Calu3 (cell line): Measurements from ENCODE around the gene ALKBH1. TPM values are rescaled to one million over a fixed set of nuclear protein-coding genes. Genes with fewer than 3 reads are reported as not detected.

Source experiments
- BruUV-seq: library from RNA; stranded (reverse); fragments of 400-500 nt; replicated peaks from 2 replicates; lab custom pipeline; 2021; lab: Mats Ljungman, UMichigan
- CTCF ChIA-PET: fragments of 300-600 bp; sonication (Branson Sonifier 250); formaldehyde crosslinking; loops from one replicate; lab custom pipeline; 2022; ENCODE audit warnings: antibody characterized with exemption; lab: Charles Lee
- DNase-seq: peaks from one replicate; pipeline ENCODE4 v3.0.0; 2022
- H3K27ac Mint-ChIP-seq: one replicate; pipeline ENCODE4 v1.8.0; 2022; ENCODE audit warnings: mixed read lengths; ENCODE audit not compliant: unreplicated experiment
- H3K27me3 Mint-ChIP-seq: one replicate; pipeline ENCODE4 v1.8.0; 2022; ENCODE audit warnings: mixed read lengths; ENCODE audit not compliant: unreplicated experiment
- H3K36me3 Mint-ChIP-seq: one replicate; pipeline ENCODE4 v1.8.0; 2022; ENCODE audit warnings: mild to moderate bottlenecking, moderate library complexity, mixed read lengths; ENCODE audit not compliant: insufficient read depth, unreplicated experiment
- H3K4me1 Mint-ChIP-seq: one replicate; pipeline ENCODE4 v1.8.0; 2022; ENCODE audit warnings: mild to moderate bottlenecking, low read depth, mixed read lengths; ENCODE audit not compliant: unreplicated experiment
- H3K4me3 Mint-ChIP-seq: one replicate; pipeline ENCODE4 v1.8.0; 2022; ENCODE audit warnings: mild to moderate bottlenecking, low read depth, moderate library complexity, mixed read lengths; ENCODE audit not compliant: unreplicated experiment
- H3K9me3 Mint-ChIP-seq: one replicate; pipeline ENCODE4 v1.8.0; 2022; ENCODE audit warnings: low read depth, mixed read lengths; ENCODE audit not compliant: unreplicated experiment
- intact Hi-C: fragments of 100-400 bp; cut with micrococcal nuclease; formaldehyde crosslinking; loops from one replicate; pipeline ENCODE4 v1.10.0; 2022; ENCODE audit not compliant: unreplicated experiment
- total RNA-seq: library from RNA; stranded (reverse); gene quantifications from 2 replicates; pipeline ENCODE4 v1.2.3, GENCODE V29; 2022
- TF ChIP-seq, protein P1 (sequence below): fragments of 200-600 bp; IDR thresholded peaks from one replicate; pipeline ENCODE4 v1.8.0; 2022; ENCODE audit warnings: antibody characterized with exemption; ENCODE audit not compliant: unreplicated experiment

The ALKBH1 gene
- total RNA-seq, 1 experiment from 2014 or later = 12.8 TPM

DNA sequence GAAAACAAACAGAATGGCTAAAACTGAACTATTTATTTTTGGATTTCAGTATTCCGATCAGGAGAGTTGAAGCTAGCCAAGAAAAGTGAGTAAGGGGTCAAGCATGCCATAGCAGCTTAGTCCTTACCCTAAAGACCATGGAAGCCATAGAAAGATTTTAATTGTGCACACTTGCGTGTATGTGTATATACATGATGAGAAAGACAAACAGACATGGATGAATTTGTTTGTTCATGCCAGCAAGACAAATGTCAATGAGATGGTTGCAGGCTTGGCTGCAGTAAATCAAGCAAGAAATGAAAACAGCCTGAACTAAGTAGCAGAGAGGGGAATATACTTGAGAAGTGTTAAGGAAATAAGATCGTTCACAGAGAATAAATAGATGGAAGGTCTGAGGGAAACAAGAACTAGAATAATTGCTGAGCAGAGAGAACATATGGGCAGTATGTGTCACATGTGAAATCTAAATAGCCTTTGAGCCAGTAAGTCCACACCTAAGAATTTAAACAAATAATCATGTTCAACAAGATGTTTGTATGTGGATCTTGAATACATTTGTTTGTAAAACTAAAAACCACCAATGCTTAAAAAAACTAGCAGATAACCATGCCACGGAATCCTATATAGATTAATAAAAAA, 38.4 kb upstream of the ALKBH1 start:
- Mint-ChIP-seq H3K36me3 (peaks cover 18% of the 10 kb centered on the region), H3K9me3 (no peaks in the 10 kb centered on the region), H3K4me1 (no peaks in the 10 kb centered on the region), H3K4me3 (no peak overlapping the region), H3K27me3 (no peaks in the 10 kb centered on the region), H3K27ac (no peak overlapping the region)
- DNase-seq = no peak
- intact Hi-C loops = no loop called here
- no TSS peak for BruUV-seq
- CTCF ChIA-PET = no interaction called here
- TF ChIP-seq, protein P1, sequence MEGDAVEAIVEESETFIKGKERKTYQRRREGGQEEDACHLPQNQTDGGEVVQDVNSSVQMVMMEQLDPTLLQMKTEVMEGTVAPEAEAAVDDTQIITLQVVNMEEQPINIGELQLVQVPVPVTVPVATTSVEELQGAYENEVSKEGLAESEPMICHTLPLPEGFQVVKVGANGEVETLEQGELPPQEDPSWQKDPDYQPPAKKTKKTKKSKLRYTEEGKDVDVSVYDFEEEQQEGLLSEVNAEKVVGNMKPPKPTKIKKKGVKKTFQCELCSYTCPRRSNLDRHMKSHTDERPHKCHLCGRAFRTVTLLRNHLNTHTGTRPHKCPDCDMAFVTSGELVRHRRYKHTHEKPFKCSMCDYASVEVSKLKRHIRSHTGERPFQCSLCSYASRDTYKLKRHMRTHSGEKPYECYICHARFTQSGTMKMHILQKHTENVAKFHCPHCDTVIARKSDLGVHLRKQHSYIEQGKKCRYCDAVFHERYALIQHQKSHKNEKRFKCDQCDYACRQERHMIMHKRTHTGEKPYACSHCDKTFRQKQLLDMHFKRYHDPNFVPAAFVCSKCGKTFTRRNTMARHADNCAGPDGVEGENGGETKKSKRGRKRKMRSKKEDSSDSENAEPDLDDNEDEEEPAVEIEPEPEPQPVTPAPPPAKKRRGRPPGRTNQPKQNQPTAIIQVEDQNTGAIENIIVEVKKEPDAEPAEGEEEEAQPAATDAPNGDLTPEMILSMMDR = no peak

DNA sequence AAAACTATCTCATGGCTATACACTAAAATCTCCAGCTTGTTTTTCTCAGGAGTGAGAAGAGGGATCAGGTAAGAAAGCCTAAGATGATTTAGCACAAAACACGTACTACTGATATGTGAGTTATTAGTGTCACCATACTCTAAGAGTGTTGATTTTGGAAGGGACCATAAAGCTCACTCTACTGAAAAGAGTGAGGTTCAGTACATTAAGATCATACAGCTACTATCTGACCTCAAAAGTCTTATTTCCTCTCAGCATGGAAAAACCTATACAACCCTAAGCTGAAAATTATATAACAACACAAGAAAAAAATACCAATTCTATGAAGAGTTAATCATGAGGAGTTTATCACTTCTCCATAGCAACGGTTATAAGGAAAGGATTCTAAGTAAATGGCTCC, 33.6 kb upstream of the ALKBH1 start:
- peaks cover 28% of the 10 kb centered on the region for H3K36me3 Mint-ChIP-seq
- H3K4me3 Mint-ChIP-seq = no peak overlapping the region
- BruUV-seq = no TSS peak
- H3K9me3 Mint-ChIP-seq = no peaks in the 10 kb centered on the region
- intact Hi-C loops = no loop called here
- no peaks in the 10 kb centered on the region for H3K27me3 Mint-ChIP-seq
- no peak for DNase-seq
- H3K4me1 Mint-ChIP-seq = no peaks in the 10 kb centered on the region
- CTCF ChIA-PET = interaction anchor here (0.6 kb wide), 2 partner anchors 11 to 16 kb away, joined by 3 read pairs; no protein-coding TSS in a partner anchor
- TF ChIP-seq, protein P1 = no peak
- no peak overlapping the region for H3K27ac Mint-ChIP-seq

- Mint-ChIP-seq H3K27me3 (no peaks in the 10 kb centered on the region), H3K9me3 (no peaks in the 10 kb centered on the region), H3K4me1 (no peaks in the 10 kb centered on the region), H3K27ac (no peak overlapping the region), H3K36me3 (peaks cover 28% of the 10 kb centered on the region), H3K4me3 (no peak overlapping the region)
- TF ChIP-seq, protein P1 = no peak
- CTCF ChIA-PET = no interaction called here
- DNase-seq = no peak
- intact Hi-C loops = no loop called here
- no TSS peak for BruUV-seq
Measured at GRCh38 chr14:77738559-77739250, 30.9 kb upstream of the ALKBH1 start.

- CTCF ChIA-PET = no interaction called here
- BruUV-seq = no TSS peak
- no peaks in the 10 kb centered on the region for H3K9me3 Mint-ChIP-seq
- intact Hi-C loops = no loop called here
- TF ChIP-seq, protein P1 = no peak
- H3K36me3 Mint-ChIP-seq = peaks cover 50% of the 10 kb centered on the region
- DNase-seq = no peak
- H3K4me3 Mint-ChIP-seq = no peak overlapping the region
- H3K27ac Mint-ChIP-seq = no peak overlapping the region
- no peaks in the 10 kb centered on the region for H3K27me3 Mint-ChIP-seq
- no peaks in the 10 kb centered on the region for H3K4me1 Mint-ChIP-seq
Measured at GRCh38 chr14:77730976-77731497, 23.2 kb upstream of the ALKBH1 start.
